SK-N-SH treated with all-trans-retinoic acid at 6 μM for 48 hours (cell line): ENCODE results near the gene RPA3.

Source experiments
- ATAC-seq: fragments of 200-7000 bp; cut with Tn5 transposase; 3 replicates; pipeline ENCODE4 v1.9.1; 2020; ENCODE audit warnings: mild to moderate bottlenecking, moderate library complexity
- ARNTL ChIP-seq: fragments of 450-650 bp; formaldehyde crosslinking; IDR thresholded peaks from 2 replicates; pipeline ENCODE4 v1.5.0; 2020; ENCODE audit warnings: low read depth, mild to moderate bottlenecking, moderate library complexity, borderline replicate concordance
- BACH2 ChIP-seq: fragments of 250-450 bp; sonication (Bioruptor Pico); IDR thresholded peaks from 2 replicates; pipeline ENCODE4 v1.9.0; 2021; ENCODE audit warnings: mild to moderate bottlenecking, borderline replicate concordance
- CSDC2 ChIP-seq: fragments of 250-450 bp; sonication (Bioruptor Pico); IDR thresholded peaks from 2 replicates; pipeline ENCODE4 v1.5.0; 2020; ENCODE audit warnings: mild to moderate bottlenecking, moderate library complexity
- ESRRG ChIP-seq: fragments of 250-450 bp; sonication (Bioruptor Pico); IDR thresholded peaks from 2 replicates; pipeline ENCODE4 v1.6.1; 2021; ENCODE audit warnings: mild to moderate bottlenecking
- GLIS3 ChIP-seq: fragments of 250-450 bp; sonication (Bioruptor Pico); IDR thresholded peaks from 2 replicates; pipeline ENCODE4 v1.5.0; 2020; ENCODE audit warnings: mild to moderate bottlenecking, moderate library complexity
- OSR1 ChIP-seq: fragments of 250-450 bp; sonication (Bioruptor Pico); IDR thresholded peaks from 2 replicates; pipeline ENCODE4 v1.8.0; 2022; ENCODE audit warnings: moderate library complexity, mild to moderate bottlenecking, inconsistent platforms
- PATZ1 ChIP-seq: fragments of 250-450 bp; sonication (Bioruptor Pico); IDR thresholded peaks from 2 replicates; pipeline ENCODE4 v1.8.0; 2020; ENCODE audit warnings: mild to moderate bottlenecking, moderate library complexity, borderline replicate concordance
- PPARA ChIP-seq: fragments of 250-450 bp; sonication (Bioruptor Pico); IDR thresholded peaks from 2 replicates; pipeline ENCODE4 v1.5.0; 2020; ENCODE audit warnings: mild to moderate bottlenecking, borderline replicate concordance
- RARB ChIP-seq: fragments of 250-450 bp; sonication (Bioruptor Pico); IDR thresholded peaks from 2 replicates; pipeline ENCODE4 v1.8.0; 2021; ENCODE audit warnings: mild to moderate bottlenecking, moderate library complexity
- SNAI2 ChIP-seq: fragments of 250-450 bp; sonication (Bioruptor Pico); IDR thresholded peaks from 2 replicates; pipeline ENCODE4 v1.5.0; 2020; ENCODE audit warnings: mild to moderate bottlenecking, moderate library complexity
- TCF4 ChIP-seq: fragments of 250-450 bp; sonication (Bioruptor Pico); IDR thresholded peaks from 2 replicates; pipeline ENCODE4 v1.8.0; 2021; ENCODE audit warnings: mild to moderate bottlenecking, moderate library complexity, borderline replicate concordance
- TOX ChIP-seq: fragments of 250-450 bp; sonication (Bioruptor Pico); IDR thresholded peaks from 2 replicates; pipeline ENCODE4 v1.8.0; 2021; ENCODE audit warnings: mild to moderate bottlenecking, moderate library complexity, borderline replicate concordance
- TSHZ2 ChIP-seq: fragments of 250-450 bp; sonication (Bioruptor Pico); IDR thresholded peaks from 2 replicates; pipeline ENCODE4 v1.5.0; 2020; ENCODE audit warnings: mild to moderate bottlenecking, moderate library complexity
- ZC3H10 ChIP-seq: fragments of 250-450 bp; sonication (Bioruptor Pico); IDR thresholded peaks from 2 replicates; pipeline ENCODE4 v1.5.1; 2021; ENCODE audit warnings: mild to moderate bottlenecking, moderate library complexity
- ZFP3 ChIP-seq: fragments of 250-450 bp; sonication (Bioruptor Pico); IDR thresholded peaks from 2 replicates; pipeline ENCODE4 v1.5.0; 2020; ENCODE audit warnings: mild to moderate bottlenecking, moderate library complexity
- ZFP30 ChIP-seq: fragments of 450-650 bp; formaldehyde crosslinking; IDR thresholded peaks from 2 replicates; pipeline ENCODE4 v1.5.0; 2022; ENCODE audit warnings: mild to moderate bottlenecking, moderate library complexity
- ZNF565 ChIP-seq: fragments of 450-650 bp; formaldehyde crosslinking; conservative IDR thresholded peaks from 2 replicates; pipeline ENCODE4 v1.5.0; 2020; ENCODE audit warnings: low read depth, mild to moderate bottlenecking, moderate library complexity
- ZNF70 ChIP-seq: fragments of 450-650 bp; formaldehyde crosslinking; IDR thresholded peaks from 2 replicates; pipeline ENCODE4 v1.5.0; 2020; ENCODE audit warnings: mild to moderate bottlenecking, moderate library complexity
- ZNF8 ChIP-seq: fragments of 450-650 bp; formaldehyde crosslinking; IDR thresholded peaks from 2 replicates; pipeline ENCODE4 v1.5.0; 2020; ENCODE audit warnings: mild to moderate bottlenecking, moderate library complexity
- TF ChIP-seq, protein P1 (sequence below): fragments of 250-450 bp; sonication (Bioruptor Pico); IDR thresholded peaks from 2 replicates; pipeline ENCODE4 v1.8.0; 2021; ENCODE audit warnings: low read depth, mild to moderate bottlenecking, moderate library complexity, borderline replicate concordance
- TF ChIP-seq, protein P2 (sequence below): fragments of 250-450 bp; sonication (Bioruptor Pico); IDR thresholded peaks from 2 replicates; pipeline ENCODE4 v1.5.1; 2020; ENCODE audit warnings: low read depth, mild to moderate bottlenecking, moderate library complexity
- TF ChIP-seq, protein P3 (sequence below): fragments of 250-450 bp; sonication (Bioruptor Pico); IDR thresholded peaks from 2 replicates; pipeline ENCODE4 v1.5.1; 2021; ENCODE audit warnings: mild to moderate bottlenecking, moderate library complexity

Gene RPA3

DNA sequence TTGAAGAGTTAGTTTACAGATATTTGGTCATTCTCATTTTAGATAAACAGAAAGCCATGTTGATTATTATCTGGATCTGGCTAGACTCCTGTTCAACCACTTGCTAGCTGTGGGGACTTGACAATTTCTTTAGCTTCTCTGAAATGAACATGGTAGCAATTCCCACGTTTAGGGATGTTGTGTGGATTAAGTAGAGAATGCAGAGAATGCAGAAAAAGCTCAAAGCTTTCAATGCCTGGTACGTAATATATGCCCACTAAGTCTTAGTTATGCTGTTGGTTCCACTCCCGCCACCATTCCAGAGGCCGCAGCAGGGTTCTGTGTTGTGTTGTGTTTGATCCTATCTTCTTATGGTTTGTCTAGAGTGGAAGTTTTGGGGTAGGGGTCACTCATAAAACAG lies 39.2 kb upstream of the RPA3 start:
- no peak for ATAC-seq
- TF ChIP-seq TSHZ2 (no peak), ESRRG (CRISPR knock-in tag) (no peak), PPARA (CRISPR knock-in tag) (no peak), TOX (no peak), SNAI2 (no peak), ZNF70 (CRISPR knock-in tag) (no peak), OSR1 (no peak), ZNF565 (no peak), TCF4 (CRISPR knock-in tag) (no peak), ZFP30 (CRISPR knock-in tag) (no peak), CSDC2 (CRISPR knock-in tag) (no peak), RARB (no peak), ARNTL (no peak), BACH2 (CRISPR knock-in tag) (no peak), ZNF8 (CRISPR knock-in tag) (no peak), GLIS3 (CRISPR knock-in tag) (no peak), ZC3H10 (CRISPR knock-in tag) (no peak)
- TF ChIP-seq, protein P1, sequence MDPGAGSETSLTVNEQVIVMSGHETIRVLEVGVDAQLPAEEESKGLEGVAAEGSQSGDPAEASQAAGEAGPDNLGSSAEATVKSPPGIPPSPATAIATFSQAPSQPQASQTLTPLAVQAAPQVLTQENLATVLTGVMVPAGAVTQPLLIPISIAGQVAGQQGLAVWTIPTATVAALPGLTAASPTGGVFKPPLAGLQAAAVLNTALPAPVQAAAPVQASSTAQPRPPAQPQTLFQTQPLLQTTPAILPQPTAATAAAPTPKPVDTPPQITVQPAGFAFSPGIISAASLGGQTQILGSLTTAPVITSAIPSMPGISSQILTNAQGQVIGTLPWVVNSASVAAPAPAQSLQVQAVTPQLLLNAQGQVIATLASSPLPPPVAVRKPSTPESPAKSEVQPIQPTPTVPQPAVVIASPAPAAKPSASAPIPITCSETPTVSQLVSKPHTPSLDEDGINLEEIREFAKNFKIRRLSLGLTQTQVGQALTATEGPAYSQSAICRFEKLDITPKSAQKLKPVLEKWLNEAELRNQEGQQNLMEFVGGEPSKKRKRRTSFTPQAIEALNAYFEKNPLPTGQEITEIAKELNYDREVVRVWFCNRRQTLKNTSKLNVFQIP (CRISPR knock-in tag): no peak
- TF ChIP-seq, protein P2, sequence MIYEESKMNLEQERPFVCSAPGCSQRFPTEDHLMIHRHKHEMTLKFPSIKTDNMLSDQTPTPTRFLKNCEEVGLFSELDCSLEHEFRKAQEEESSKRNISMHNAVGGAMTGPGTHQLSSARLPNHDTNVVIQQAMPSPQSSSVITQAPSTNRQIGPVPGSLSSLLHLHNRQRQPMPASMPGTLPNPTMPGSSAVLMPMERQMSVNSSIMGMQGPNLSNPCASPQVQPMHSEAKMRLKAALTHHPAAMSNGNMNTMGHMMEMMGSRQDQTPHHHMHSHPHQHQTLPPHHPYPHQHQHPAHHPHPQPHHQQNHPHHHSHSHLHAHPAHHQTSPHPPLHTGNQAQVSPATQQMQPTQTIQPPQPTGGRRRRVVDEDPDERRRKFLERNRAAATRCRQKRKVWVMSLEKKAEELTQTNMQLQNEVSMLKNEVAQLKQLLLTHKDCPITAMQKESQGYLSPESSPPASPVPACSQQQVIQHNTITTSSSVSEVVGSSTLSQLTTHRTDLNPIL: no peak
- TF ChIP-seq, all 23 proteins: peak for 0

DNA sequence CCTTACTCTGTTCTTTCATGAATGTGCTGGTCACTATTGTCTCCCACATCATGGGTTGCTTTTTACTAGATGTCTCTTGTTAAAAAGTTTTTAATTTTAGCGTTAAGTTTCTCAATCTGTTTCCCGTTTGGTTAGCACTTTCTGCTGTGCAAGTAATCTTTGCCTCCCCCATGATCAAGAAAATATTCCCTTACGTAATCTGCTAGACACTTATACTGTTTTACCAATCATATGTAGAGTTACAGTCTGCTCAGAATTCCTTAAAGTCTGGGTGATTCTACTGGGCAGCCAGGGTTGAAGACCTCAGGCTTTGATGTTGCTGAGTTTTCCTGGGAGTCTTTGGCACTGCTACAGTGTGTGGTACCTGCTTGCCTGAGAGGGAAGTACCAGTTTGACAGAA lies 38.2 kb upstream of the RPA3 start:
- TF ChIP-seq GLIS3 (CRISPR knock-in tag) (no peak), ZC3H10 (CRISPR knock-in tag) (no peak), RARB (no peak), SNAI2 (no peak), TCF4 (CRISPR knock-in tag) (no peak), ESRRG (CRISPR knock-in tag) (no peak), BACH2 (CRISPR knock-in tag) (no peak), OSR1 (no peak), ZNF565 (no peak), ZNF8 (CRISPR knock-in tag) (no peak), PATZ1 (no peak), TOX (no peak), ARNTL (no peak), ZFP3 (no peak)
- TF ChIP-seq, protein P3, sequence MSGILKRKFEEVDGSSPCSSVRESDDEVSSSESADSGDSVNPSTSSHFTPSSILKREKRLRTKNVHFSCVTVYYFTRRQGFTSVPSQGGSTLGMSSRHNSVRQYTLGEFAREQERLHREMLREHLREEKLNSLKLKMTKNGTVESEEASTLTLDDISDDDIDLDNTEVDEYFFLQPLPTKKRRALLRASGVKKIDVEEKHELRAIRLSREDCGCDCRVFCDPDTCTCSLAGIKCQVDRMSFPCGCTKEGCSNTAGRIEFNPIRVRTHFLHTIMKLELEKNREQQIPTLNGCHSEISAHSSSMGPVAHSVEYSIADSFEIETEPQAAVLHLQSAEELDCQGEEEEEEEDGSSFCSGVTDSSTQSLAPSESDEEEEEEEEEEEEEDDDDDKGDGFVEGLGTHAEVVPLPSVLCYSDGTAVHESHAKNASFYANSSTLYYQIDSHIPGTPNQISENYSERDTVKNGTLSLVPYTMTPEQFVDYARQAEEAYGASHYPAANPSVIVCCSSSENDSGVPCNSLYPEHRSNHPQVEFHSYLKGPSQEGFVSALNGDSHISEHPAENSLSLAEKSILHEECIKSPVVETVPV (CRISPR knock-in tag): no peak
- TF ChIP-seq, protein P1 (CRISPR knock-in tag): no peak
- TF ChIP-seq, protein P2: no peak
- TF ChIP-seq, all 23 proteins: peak for 0

More for the DNA sequence above, 38.2 kb upstream of the RPA3 start:
- ATAC-seq: no peak
